ENCODE data around the gene DLEC1. TPM values are rescaled to one million over a fixed set of nuclear protein-coding genes. Genes with fewer than 3 reads are reported as not detected.

The DLEC1 gene
- total RNA-seq, 4 donors from 2014 or later = 0.44 to 1.7 (median 1.5) TPM

DNA sequence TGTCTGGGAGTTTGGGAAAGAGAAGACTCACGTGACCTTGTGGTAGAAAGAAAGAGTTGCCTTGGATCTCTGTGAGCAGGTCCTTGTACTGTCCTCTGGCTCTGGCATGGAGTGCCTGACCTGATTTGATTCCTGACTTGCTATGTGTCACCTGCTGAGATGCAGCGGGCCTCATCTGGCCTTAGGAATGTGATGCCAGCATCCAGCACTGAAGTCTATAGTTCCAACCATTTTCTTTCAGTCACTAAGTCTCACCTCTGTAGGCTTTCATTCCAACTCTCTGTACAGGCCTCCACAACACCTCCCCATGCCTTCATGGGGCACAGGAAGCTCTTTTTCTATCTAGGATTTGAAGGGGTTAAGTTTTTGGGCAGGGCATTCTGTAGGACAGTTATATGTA is 114.2 kb downstream of the DLEC1 start:
- no peak for DNase-seq
- intact Hi-C loops (cut with DNase I) = no loop called here
- Histone ChIP-seq H3K4me1 (peaks cover 0 to 10% of the 10 kb centered on the region in 2 donors), H3K36me3 (no peaks in the 10 kb centered on the region), H3K9me3 (no peaks in the 10 kb centered on the region), H3K27me3 (no peaks in the 10 kb centered on the region), H3K27ac (no peak overlapping the region), H3K4me3 (replicated peaks in 1 of 3) (no peak overlapping the region)
- TF ChIP-seq POLR2A (IDR thresholded peaks at IDR 0.05) = no peak
- TF ChIP-seq, protein P1, sequence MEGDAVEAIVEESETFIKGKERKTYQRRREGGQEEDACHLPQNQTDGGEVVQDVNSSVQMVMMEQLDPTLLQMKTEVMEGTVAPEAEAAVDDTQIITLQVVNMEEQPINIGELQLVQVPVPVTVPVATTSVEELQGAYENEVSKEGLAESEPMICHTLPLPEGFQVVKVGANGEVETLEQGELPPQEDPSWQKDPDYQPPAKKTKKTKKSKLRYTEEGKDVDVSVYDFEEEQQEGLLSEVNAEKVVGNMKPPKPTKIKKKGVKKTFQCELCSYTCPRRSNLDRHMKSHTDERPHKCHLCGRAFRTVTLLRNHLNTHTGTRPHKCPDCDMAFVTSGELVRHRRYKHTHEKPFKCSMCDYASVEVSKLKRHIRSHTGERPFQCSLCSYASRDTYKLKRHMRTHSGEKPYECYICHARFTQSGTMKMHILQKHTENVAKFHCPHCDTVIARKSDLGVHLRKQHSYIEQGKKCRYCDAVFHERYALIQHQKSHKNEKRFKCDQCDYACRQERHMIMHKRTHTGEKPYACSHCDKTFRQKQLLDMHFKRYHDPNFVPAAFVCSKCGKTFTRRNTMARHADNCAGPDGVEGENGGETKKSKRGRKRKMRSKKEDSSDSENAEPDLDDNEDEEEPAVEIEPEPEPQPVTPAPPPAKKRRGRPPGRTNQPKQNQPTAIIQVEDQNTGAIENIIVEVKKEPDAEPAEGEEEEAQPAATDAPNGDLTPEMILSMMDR (IDR thresholded peaks at IDR 0.05) = no peak
- 92 to 98% methylated on average over 2 of the region's 2 CpGs for WGBS, 2 donors

GRCh38 chr3:38154033-38154494 is 115.1 kb downstream of the DLEC1 start:
- Histone ChIP-seq H3K27ac (no peak overlapping the region), H3K4me3 (replicated peaks in 1 of 3) (no peak overlapping the region), H3K27me3 (no peaks in the 10 kb centered on the region), H3K9me3 (no peaks in the 10 kb centered on the region), H3K36me3 (no peaks in the 10 kb centered on the region), H3K4me1 (peaks cover 0 to 10% of the 10 kb centered on the region in 2 donors)
- intact Hi-C loops (cut with DNase I) = no loop called here
- DNase-seq = no peak
- TF ChIP-seq POLR2A (IDR thresholded peaks at IDR 0.05) = no peak
- TF ChIP-seq, protein P1 (IDR thresholded peaks at IDR 0.05) = no peak
- WGBS, 2 donors = 76 to 87% methylated on average over 2 of the region's 2 CpGs

DNA sequence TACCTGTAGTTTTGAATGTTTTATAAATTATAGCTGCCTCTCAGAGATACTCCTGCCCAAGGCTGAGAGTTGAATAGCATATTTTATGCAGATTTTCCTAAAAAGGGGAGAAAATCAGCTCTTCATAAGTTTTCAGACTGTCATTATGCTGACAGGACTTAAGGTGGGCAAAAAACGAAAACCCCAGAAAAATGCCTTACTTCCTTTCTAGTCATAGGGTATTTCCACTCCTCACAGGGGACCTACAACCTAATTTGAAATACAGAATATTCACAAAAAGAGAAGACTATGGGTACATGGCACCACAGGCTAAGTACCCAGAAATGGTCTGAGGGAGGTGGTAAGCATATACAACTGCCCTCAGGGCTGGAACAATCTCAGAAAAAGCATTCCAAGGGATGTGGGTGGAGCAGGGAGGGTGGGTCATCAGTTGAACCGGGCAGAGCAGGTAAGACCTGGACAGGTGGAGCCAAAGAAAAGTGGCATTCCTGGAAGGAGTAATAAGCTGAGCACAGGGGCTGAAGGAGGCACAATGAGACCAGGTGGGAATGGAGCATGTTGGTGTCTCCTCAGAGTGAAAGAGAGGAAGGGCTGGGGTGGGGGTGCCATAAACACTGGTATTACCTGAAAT is 115.7 kb downstream of the DLEC1 start:
- Histone ChIP-seq H3K27ac (no peak overlapping the region), H3K9me3 (no peaks in the 10 kb centered on the region), H3K4me3 (replicated peaks in 1 of 3) (no peak overlapping the region), H3K4me1 (peaks cover 0 to 10% of the 10 kb centered on the region in 2 donors), H3K36me3 (no peaks in the 10 kb centered on the region), H3K27me3 (no peaks in the 10 kb centered on the region)
- whole genome bisulfite sequencing, 2 donors = 59 to 63% methylated on average over 2 of the region's 2 CpGs
- no peak for TF ChIP-seq POLR2A (IDR thresholded peaks at IDR 0.05)
- TF ChIP-seq, protein P1 (IDR thresholded peaks at IDR 0.05) = no peak
- intact Hi-C loops (cut with DNase I) = no loop called here
- DNase-seq = no peak

GRCh38 chr3:38155825-38156224 is 116.8 kb downstream of the DLEC1 start:
- Histone ChIP-seq H3K4me3 (replicated peaks in 1 of 3) (no peak overlapping the region), H3K9me3 (no peaks in the 10 kb centered on the region), H3K27ac (no peak overlapping the region), H3K27me3 (no peaks in the 10 kb centered on the region), H3K4me1 (peaks cover 0 to 10% of the 10 kb centered on the region in 2 donors), H3K36me3 (no peaks in the 10 kb centered on the region)
- intact Hi-C loops (cut with DNase I) = no loop called here
- DNase-seq = no peak
- 92 to 94% methylated on average over 2 of the region's 2 CpGs for WGBS, 2 donors
- TF ChIP-seq POLR2A (IDR thresholded peaks at IDR 0.05) = no peak
- TF ChIP-seq, protein P1 (IDR thresholded peaks at IDR 0.05) = no peak

- intact Hi-C loops (cut with DNase I) = no loop called here
- H3K27ac ChIP-seq = no peak overlapping the region
- TF ChIP-seq, protein P1 (IDR thresholded peaks at IDR 0.05) = no peak
- no peak for TF ChIP-seq POLR2A (IDR thresholded peaks at IDR 0.05)
- WGBS, 2 donors = 97% methylated on average over 2 of the region's 2 CpGs
- no peaks in the 10 kb centered on the region for H3K27me3 ChIP-seq
- no peak overlapping the region for H3K4me3 ChIP-seq (replicated peaks in 1 of 3)
- no peaks in the 10 kb centered on the region for H3K36me3 ChIP-seq
- H3K4me1 ChIP-seq = peaks cover 0 to 10% of the 10 kb centered on the region in 2 donors
- H3K9me3 ChIP-seq = no peaks in the 10 kb centered on the region
- no peak for DNase-seq
Measured at GRCh38 chr3:38157117-38157516, 118.1 kb downstream of the DLEC1 start.
